ENCODE results near the gene SMIM1. TPM values are rescaled to one million over a fixed set of nuclear protein-coding genes. Genes with fewer than 3 reads are reported as not detected.

The SMIM1 gene
- total and polyA plus RNA-seq, 9 of the 15 experiments (the other 6 are each of a cell fraction or from before 2014, with no cell fraction given) = 2.3 to 125 (median 24.3) TPM

DNA sequence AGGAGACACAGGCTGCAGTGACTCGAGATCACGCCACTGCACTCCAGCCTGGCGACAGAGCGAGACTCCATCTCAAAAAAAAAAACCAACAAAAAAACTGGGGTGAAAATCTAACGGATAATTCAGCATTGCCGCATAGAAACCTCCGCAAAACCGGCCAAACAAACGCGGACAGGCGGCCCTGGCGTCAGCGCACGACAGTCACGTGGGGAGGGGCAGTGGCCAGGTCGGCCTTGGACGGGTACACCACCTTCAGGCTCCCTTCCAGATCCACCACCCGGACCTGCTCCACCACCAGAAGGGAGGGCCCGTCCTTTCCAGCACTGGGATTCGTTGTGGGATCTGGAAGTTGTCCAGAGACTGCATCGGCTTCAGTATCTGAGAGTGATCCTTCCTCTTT is 8.4 kb downstream of the SMIM1 start (continued):
- no peak for TF ChIP-seq ZFPM2 (CRISPR knock-in tag; IDR thresholded peaks at IDR 0.05)
- TF ChIP-seq, protein P1, sequence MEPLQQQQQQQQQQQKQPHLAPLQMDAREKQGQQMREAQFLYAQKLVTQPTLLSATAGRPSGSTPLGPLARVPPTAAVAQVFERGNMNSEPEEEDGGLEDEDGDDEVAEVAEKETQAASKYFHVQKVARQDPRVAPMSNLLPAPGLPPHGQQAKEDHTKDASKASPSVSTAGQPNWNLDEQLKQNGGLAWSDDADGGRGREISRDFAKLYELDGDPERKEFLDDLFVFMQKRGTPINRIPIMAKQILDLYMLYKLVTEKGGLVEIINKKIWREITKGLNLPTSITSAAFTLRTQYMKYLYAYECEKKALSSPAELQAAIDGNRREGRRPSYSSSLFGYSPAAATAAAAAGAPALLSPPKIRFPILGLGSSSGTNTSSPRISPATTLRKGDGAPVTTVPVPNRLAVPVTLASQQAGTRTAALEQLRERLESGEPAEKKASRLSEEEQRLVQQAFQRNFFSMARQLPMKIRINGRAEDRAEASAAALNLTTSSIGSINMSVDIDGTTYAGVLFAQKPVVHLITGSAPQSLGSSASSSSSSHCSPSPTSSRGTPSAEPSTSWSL (CRISPR knock-in tag; IDR thresholded peaks at IDR 0.05; ENCODE audit: borderline replicate concordance) = no peak
- TF ChIP-seq, protein P2, sequence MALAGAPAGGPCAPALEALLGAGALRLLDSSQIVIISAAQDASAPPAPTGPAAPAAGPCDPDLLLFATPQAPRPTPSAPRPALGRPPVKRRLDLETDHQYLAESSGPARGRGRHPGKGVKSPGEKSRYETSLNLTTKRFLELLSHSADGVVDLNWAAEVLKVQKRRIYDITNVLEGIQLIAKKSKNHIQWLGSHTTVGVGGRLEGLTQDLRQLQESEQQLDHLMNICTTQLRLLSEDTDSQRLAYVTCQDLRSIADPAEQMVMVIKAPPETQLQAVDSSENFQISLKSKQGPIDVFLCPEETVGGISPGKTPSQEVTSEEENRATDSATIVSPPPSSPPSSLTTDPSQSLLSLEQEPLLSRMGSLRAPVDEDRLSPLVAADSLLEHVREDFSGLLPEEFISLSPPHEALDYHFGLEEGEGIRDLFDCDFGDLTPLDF (CRISPR knock-in tag; IDR thresholded peaks at IDR 0.05) = no peak
- no peak for TF ChIP-seq ILK (tag; IDR thresholded peaks at IDR 0.05; ENCODE audit: borderline replicate concordance, low read depth)
- TF ChIP-seq, protein P3, sequence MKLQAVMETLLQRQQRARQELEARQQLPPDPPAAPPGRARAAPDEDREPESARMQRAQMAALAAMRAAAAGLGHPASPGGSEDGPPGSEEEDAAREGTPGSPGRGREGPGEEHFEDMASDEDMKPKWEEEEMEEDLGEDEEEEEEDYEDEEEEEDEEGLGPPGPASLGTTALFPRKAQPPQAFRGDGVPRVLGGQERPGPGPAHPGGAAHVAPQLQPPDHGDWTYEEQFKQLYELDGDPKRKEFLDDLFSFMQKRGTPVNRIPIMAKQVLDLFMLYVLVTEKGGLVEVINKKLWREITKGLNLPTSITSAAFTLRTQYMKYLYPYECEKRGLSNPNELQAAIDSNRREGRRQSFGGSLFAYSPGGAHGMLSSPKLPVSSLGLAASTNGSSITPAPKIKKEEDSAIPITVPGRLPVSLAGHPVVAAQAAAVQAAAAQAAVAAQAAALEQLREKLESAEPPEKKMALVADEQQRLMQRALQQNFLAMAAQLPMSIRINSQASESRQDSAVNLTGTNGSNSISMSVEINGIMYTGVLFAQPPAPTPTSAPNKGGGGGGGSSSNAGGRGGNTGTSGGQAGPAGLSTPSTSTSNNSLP (IDR thresholded peaks at IDR 0.05; ENCODE audit: borderline replicate concordance, low read depth, low read length) = no peak
- no peak for TF ChIP-seq ZNF79 (CRISPR knock-in tag; IDR thresholded peaks at IDR 0.05; ENCODE audit: low read depth)
- peak; percentile 51; the same call in 1 of the 2 replicates for TF ChIP-seq POLR2A (conservative IDR thresholded peaks at IDR 0.05)
- TF ChIP-seq SRSF7 (optimal IDR thresholded peaks at IDR 0.05; ENCODE audit: low read depth, low read length) = no peak
- TF ChIP-seq SRSF3 (IDR thresholded peaks at IDR 0.05; ENCODE audit: insufficient read depth, low read length) = no peak
- no peak for TF ChIP-seq PCBP2 (IDR thresholded peaks at IDR 0.05; ENCODE audit: low read depth, low read length, poor library complexity, severe bottlenecking)
- no peak for TF ChIP-seq DIDO1 (tag; IDR thresholded peaks at IDR 0.05; ENCODE audit: low read depth)
- no peak for TF ChIP-seq ILF3 (IDR thresholded peaks at IDR 0.05; ENCODE audit: borderline replicate concordance)
- no peak for TF ChIP-seq GATAD2B (IDR thresholded peaks at IDR 0.05; ENCODE audit: borderline replicate concordance)
- TF ChIP-seq HNRNPL (IDR thresholded peaks at IDR 0.05; ENCODE audit: low read depth, low read length) = no peak
- TF ChIP-seq HNRNPUL1 (IDR thresholded peaks at IDR 0.05; ENCODE audit: low read length) = no peak
- no peak for TF ChIP-seq LCOR (CRISPR knock-in tag; IDR thresholded peaks at IDR 0.05)
